ENCODE data around the gene NGDN.

NGDN gene

DNA sequence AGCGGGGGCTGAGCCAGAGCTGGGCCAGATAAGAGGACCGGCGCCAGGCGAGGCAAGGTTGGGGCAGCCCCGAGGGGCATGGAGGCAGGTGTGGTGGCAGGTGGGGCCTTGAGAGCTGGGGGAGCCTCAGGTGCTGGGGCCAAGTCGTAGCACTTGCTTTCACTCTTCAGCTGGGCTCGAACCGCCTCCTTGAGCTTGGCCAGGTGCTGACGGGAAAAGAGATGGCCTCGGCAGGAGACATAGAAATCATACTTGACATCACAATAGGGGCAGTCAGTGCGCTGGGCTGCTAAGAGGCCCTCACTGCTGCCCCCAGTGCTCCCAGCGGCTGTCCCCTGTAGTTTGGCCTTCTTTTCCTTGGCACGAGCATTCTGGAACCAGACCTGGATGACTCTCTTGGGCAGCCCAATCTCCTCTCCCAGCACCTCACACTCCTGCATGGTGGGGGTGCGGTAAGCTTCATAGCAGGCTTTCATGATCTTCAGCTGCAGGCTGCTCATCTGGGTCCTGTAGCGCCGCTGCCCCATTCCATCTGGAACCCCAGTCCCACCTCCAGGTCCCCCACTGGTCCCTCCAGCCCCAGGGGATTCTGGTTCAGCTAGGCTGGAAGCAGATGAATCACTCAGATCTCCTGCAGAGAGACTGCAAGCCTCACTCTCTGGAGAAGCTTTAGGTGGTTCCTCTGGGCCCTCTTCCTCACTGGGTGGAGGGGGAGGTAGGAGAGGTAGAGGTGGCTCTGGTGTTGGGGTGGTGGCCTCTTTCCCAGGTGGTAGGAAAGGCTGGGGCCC lies 53.9 kb downstream of the NGDN start:
- DNase-seq, result no peak

DNA sequence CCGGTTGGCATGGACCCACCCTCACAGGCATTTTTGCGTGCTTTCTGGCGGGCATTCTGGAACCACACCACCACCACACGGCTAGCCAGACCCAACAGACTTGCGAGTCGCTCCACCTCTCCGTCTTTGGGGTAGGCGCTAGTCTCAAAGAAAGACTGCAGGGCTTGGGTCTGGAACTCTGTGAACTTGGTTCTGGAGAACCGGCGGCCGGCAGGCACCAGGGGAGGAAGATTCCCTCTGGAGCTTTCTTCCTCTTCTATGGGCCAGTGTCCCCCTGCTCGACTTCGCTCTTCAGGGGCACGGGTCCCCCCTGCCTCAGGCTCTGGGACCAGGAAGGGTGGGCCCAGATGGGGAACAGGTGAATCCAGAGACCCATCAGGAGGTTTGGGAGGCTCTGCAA lies 55.5 kb downstream of the NGDN start:
- no peak for DNase-seq

DNA sequence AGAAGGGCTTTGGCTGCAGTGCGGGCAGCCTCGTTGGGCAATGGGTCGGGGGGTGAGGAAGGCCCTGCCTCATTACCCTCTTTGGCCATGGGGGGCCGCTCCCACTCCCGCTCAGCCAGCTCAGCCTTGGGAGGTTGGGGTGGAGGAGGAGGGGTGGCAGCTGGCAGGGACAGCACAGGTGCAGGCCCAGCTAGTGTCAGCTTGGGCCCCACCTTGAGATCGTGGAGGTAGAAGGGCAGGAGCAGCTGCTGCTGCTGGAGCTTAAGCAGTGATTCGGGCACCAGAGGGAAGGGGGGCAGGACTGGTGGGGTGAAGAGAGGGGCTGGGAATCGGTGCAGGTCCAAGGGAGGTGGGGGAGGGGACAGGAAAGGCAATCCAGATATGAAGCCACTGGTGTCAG lies 56.1 kb downstream of the NGDN start:
- no peak for DNase-seq
